ENCODE measurements around the gene DMC1. TPM values are rescaled to one million over a fixed set of nuclear protein-coding genes. Genes with fewer than 3 reads are reported as not detected.

Gene DMC1
- total and polyA plus RNA-seq, 10 of the 15 experiments (the other 5 are each of a cell fraction or from before 2014, with no cell fraction given) = 1.0 to 21.0 (median 4.5) TPM

DNA sequence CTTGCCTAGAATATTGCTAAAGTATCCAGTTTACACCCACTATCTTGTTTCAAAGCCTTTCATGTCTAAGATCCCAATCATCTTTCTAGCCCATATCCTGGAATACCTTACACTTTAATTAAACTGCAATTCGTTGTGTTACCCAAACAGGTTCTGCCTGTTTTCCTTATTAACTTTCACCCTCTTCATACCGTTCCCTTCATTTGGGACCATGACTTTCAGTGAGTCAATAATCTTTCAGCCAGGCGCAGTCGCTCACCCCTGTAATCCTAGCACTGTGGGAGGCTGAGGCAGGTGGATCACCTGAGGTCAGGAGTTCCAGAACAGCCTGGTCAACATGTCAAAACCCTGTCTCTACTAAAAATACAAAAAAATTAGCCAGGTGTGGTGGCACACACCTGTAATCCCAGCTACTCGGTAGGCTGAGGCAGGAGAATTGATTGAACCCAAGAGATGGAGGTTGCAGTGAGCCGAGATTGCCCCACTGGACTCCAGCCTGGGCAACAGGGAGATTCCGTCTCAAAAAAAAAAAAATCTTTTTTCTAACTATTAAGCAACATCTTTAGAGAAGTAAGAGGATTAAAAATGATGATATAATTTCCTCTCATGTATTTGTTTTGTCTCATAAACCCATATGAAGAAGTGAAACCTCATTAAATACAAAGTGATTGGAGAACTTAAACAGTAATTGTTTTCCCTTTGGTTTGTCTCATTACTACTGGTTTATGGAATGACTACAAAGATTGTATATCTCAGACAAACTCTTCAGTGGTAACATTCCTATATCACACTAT lies 20.7 kb downstream of the DMC1 start (continued):
- TF ChIP-seq, protein P1, sequence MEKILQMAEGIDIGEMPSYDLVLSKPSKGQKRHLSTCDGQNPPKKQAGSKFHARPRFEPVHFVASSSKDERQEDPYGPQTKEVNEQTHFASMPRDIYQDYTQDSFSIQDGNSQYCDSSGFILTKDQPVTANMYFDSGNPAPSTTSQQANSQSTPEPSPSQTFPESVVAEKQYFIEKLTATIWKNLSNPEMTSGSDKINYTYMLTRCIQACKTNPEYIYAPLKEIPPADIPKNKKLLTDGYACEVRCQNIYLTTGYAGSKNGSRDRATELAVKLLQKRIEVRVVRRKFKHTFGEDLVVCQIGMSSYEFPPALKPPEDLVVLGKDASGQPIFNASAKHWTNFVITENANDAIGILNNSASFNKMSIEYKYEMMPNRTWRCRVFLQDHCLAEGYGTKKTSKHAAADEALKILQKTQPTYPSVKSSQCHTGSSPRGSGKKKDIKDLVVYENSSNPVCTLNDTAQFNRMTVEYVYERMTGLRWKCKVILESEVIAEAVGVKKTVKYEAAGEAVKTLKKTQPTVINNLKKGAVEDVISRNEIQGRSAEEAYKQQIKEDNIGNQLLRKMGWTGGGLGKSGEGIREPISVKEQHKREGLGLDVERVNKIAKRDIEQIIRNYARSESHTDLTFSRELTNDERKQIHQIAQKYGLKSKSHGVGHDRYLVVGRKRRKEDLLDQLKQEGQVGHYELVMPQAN (conservative IDR thresholded peaks at IDR 0.05) = no peak
- TF ChIP-seq HCFC1 (IDR thresholded peaks at IDR 0.05; ENCODE audit: low read length) = no peak
- TF ChIP-seq NFXL1 (IDR thresholded peaks at IDR 0.05; ENCODE audit: borderline replicate concordance) = no peak
- TF ChIP-seq ZNF207 (IDR thresholded peaks at IDR 0.05; ENCODE audit: borderline replicate concordance) = no peak
- no peak for TF ChIP-seq ZSCAN29 (IDR thresholded peaks at IDR 0.05)
- TF ChIP-seq ATF7 (IDR thresholded peaks at IDR 0.05; ENCODE audit: low read depth) = peak; percentile 90
- no peak for TF ChIP-seq PBX3 (IDR thresholded peaks at IDR 0.05; ENCODE audit: insufficient replicate concordance, low read depth, low read length)
- TF ChIP-seq, protein P2, sequence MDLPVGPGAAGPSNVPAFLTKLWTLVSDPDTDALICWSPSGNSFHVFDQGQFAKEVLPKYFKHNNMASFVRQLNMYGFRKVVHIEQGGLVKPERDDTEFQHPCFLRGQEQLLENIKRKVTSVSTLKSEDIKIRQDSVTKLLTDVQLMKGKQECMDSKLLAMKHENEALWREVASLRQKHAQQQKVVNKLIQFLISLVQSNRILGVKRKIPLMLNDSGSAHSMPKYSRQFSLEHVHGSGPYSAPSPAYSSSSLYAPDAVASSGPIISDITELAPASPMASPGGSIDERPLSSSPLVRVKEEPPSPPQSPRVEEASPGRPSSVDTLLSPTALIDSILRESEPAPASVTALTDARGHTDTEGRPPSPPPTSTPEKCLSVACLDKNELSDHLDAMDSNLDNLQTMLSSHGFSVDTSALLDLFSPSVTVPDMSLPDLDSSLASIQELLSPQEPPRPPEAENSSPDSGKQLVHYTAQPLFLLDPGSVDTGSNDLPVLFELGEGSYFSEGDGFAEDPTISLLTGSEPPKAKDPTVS (IDR thresholded peaks at IDR 0.05; ENCODE audit: low read depth, low read length) = no peak
- peak; percentile 38; the same call in 1 of the 2 replicates for TF ChIP-seq RUNX3 (IDR thresholded peaks at IDR 0.05; ENCODE audit: low read length)
- TF ChIP-seq SREBF2 (IDR thresholded peaks at IDR 0.05; ENCODE audit: low read length) = no peak
- no peak for TF ChIP-seq SP1 (IDR thresholded peaks at IDR 0.05; ENCODE audit: low read depth, low read length)
- no peak for TF ChIP-seq GABPA (IDR thresholded peaks at IDR 0.05; ENCODE audit: low read depth)
- no peak for TF ChIP-seq RAD51 (IDR thresholded peaks at IDR 0.05)
- no peak for TF ChIP-seq FOXK2 (IDR thresholded peaks at IDR 0.05)
- 0 out of 4 replicates have a peak, but pooled peaks of 1 of the 2 experiments have one; percentile 25 for TF ChIP-seq CEBPB (IDR thresholded peaks at IDR 0.05; ENCODE audit: borderline replicate concordance in 1 of 2, low read depth in 2 of 2, low read length in 2 of 2)
- no peak for TF ChIP-seq MYC (IDR thresholded peaks at IDR 0.05; ENCODE audit: insufficient read depth, insufficient read length, insufficient replicate concordance, low read length, severe bottlenecking)
- no peak for TF ChIP-seq ZBTB4 (CRISPR knock-in tag; IDR thresholded peaks at IDR 0.05)
- TF ChIP-seq, protein P3, sequence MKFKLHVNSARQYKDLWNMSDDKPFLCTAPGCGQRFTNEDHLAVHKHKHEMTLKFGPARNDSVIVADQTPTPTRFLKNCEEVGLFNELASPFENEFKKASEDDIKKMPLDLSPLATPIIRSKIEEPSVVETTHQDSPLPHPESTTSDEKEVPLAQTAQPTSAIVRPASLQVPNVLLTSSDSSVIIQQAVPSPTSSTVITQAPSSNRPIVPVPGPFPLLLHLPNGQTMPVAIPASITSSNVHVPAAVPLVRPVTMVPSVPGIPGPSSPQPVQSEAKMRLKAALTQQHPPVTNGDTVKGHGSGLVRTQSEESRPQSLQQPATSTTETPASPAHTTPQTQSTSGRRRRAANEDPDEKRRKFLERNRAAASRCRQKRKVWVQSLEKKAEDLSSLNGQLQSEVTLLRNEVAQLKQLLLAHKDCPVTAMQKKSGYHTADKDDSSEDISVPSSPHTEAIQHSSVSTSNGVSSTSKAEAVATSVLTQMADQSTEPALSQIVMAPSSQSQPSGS (IDR thresholded peaks at IDR 0.05; ENCODE audit: low read length) = no peak
- 0 out of 2 replicates have a peak, but pooled peaks have one; percentile 29 for TF ChIP-seq ZNF24 (IDR thresholded peaks at IDR 0.05)
- TF ChIP-seq MYB (IDR thresholded peaks at IDR 0.05; ENCODE audit: borderline replicate concordance, low read depth, low read length) = no peak
- no peak for TF ChIP-seq RB1 (IDR thresholded peaks at IDR 0.05; ENCODE audit: borderline replicate concordance)

Measured in GM12878 (cell line).